ENCODE measurements around the gene ALDH16A1. TPM values are rescaled to one million over a fixed set of nuclear protein-coding genes. Genes with fewer than 3 reads are reported as not detected.

The ALDH16A1 gene
- total and polyA plus RNA-seq, 4 experiments from 2014 or later, result 28.4 to 40.1 (median 32.1) TPM

DNA sequence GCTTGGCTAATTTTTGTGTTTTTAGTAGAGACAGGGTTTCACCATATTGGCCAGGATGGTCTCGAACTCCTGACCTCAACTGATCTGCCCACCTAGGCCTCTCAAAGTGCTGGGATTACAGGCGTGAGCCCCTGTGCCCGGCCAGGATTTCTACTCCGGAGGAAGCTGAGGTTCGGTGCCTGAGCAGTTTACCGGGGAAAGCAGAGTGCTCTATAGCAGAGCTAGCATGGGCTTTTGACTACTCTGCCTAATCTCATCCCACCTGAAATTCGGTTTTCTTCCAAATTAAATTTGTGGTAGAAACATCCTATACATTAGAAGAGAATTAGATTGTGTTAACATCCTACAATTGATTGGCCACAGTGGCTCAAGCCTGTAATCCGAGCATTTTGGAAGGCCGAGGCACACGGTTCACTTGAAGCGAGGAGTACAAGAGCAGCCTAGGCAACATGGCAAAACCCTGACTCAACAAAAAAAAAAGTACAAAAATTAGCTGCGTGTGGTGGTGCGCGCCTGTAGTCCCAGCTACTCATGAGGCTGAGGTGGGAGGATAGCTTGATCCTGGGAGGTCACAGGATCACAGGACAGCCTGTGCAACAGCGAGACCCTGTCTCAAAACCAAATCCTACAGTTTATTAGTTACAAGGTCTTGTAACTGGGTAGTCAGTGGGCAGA is 36.0 kb downstream of the ALDH16A1 start:
- ChIA-PET POLR2A (ENCODE audit: partially characterized antibody) (interaction anchor here (0.6 to 4.5 kb wide), 18 partner anchors 12 to 187 kb away, joined by 3 to 79 read pairs (median 6); partner anchors contain the start of genes ALDH16A1, FLT3LG, NOSIP and PIH1D1), CTCF (ENCODE audit: partially characterized antibody) (interaction anchor here (0.5 to 2.9 kb wide), 8 partner anchors 10 to 151 kb away, joined by 3 to 11 read pairs (median 4); partner anchors contain the start of genes FLT3LG and RRAS)
- Mint-ChIP-seq H3K4me3 (peak overlapping the region; percentile 94 to 100 (median 98)), H3K4me1 (peaks cover 25 to 68% (median 47%) of the 10 kb centered on the region in 4 donors), H3K36me3 (peaks cover 57 to 74% of the 10 kb centered on the region in 2 donors), H3K27ac (peak overlapping the region; percentile 95 to 98 (median 98)), H3K9me3 (peaks cover 0 to 17% (median under 1%) of the 10 kb centered on the region in 8 donors), H3K27me3 (no peaks in the 10 kb centered on the region)
- Histone ChIP-seq H3K4me3 (ENCODE audit: low read length in 2 of 2) (peak overlapping the region; percentile 98 to 99), H3K9me3 (ENCODE audit: control insufficient read depth in 1 of 2, low read length in 2 of 2) (no peaks in the 10 kb centered on the region), H3K27me3 (ENCODE audit: insufficient read depth, low read length) (no peaks in the 10 kb centered on the region), H3K4me1 (ENCODE audit: insufficient read depth, low read length) (peaks cover 51% of the 10 kb centered on the region), H3K36me3 (ENCODE audit: insufficient read depth, low read length) (peaks cover 49% of the 10 kb centered on the region), H3K27ac (ENCODE audit: low read depth, low read length) (peak overlapping the region; percentile 85)
- intact Hi-C loops (cut with micrococcal nuclease), result no loop called here
- peak in 1 of 5 donors; percentile 31 for DNase-seq

DNA sequence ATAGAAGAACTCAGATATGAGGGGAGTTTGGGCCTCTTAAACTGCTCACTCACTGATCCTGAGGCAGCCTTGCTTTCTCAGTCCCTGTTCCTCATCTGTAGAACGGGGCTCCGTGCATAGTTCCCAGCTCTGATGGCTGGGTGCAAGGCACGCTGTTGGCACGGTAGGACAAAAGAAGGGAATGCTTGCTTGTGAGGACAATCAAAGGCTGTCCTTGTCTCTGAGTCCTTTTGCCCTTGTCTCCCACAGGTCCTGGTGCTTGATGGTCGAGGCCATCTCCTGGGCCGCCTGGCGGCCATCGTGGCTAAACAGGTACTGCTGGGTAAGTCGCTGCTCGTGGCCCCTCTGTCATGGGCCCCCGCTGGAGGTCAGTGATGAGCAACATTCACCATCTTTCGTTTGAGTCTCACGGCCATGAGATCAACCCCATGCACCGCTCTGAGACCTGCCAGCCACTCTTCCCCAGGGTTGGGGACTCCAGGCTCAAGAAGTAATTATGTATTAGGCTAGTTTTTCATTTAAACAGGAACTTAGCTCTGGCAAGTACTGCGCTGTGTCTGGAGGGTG is 36.7 kb downstream of the ALDH16A1 start:
- H3K36me3 ChIP-seq (ENCODE audit: insufficient read depth, low read length), result peaks cover 49% of the 10 kb centered on the region
- peak overlapping the region; percentile 94 to 100 (median 98) for H3K4me3 Mint-ChIP-seq
- POLR2A ChIA-PET (ENCODE audit: partially characterized antibody), result interaction anchor here (1.0 to 4.5 kb wide), 12 partner anchors 13 to 187 kb away, joined by 3 to 79 read pairs (median 11); partner anchors contain the start of genes ALDH16A1, FLT3LG, NOSIP and PIH1D1
- no peaks in the 10 kb centered on the region for H3K27me3 ChIP-seq (ENCODE audit: insufficient read depth, low read length)
- H3K27ac ChIP-seq (ENCODE audit: low read depth, low read length), result peak overlapping the region; percentile 85
- peaks cover 25 to 68% (median 48%) of the 10 kb centered on the region in 4 donors for H3K4me1 Mint-ChIP-seq
- H3K36me3 Mint-ChIP-seq, result peaks cover 57 to 70% of the 10 kb centered on the region in 2 donors
- H3K27ac Mint-ChIP-seq, result peak overlapping the region; percentile 95 to 98 (median 98)
- intact Hi-C loops (cut with micrococcal nuclease), result no loop called here
- peaks cover 0 to 17% (median under 1%) of the 10 kb centered on the region in 8 donors for H3K9me3 Mint-ChIP-seq
- peak overlapping the region; percentile 98 to 99 for H3K4me3 ChIP-seq (ENCODE audit: low read length in 2 of 2)
- peak in 3 of 5 donors; percentile 39 to 46 (median 44) for DNase-seq
- peaks cover 55% of the 10 kb centered on the region for H3K4me1 ChIP-seq (ENCODE audit: insufficient read depth, low read length)
- no peaks in the 10 kb centered on the region for H3K9me3 ChIP-seq (ENCODE audit: control insufficient read depth in 1 of 2, low read length in 2 of 2)
- CTCF ChIA-PET (ENCODE audit: partially characterized antibody), result interaction anchor here (0.5 to 2.9 kb wide), 6 partner anchors 11 to 151 kb away, joined by 3 to 11 read pairs (median 4); partner anchors contain the start of gene RRAS
- no peaks in the 10 kb centered on the region for H3K27me3 Mint-ChIP-seq

DNA sequence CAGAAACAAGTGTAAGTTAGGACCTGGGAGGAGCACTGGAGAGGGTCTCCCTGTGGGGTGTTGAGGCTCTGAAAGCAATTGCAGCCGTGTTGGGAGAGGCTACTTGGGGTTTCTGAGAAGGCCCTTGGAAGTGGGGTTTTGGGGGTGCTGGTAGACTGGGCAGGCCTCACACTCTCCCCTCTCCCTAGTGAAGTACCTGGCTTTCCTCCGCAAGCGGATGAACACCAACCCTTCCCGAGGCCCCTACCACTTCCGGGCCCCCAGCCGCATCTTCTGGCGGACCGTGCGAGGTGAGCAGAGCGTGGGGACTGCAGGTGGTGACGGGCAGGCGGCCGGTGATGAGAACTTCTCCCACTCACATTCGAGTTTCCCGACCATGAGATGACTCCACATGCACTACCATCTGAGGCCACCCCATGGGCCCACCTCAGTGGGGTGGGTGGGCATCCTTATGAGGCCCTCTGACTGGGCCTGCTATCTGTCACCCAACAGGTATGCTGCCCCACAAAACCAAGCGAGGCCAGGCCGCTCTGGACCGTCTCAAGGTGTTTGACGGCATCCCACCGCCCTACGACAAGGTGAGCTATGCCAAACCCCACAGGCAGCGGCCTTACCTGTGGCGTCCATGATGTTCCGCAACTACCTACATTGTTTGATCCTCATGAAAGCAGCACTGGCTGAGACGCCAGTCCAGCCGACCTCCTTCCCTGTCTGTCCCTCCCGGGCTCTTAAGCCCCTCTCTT is 37.4 kb downstream of the ALDH16A1 start:
- Mint-ChIP-seq H3K9me3 (peaks cover 0 to 17% (median under 1%) of the 10 kb centered on the region in 8 donors), H3K4me1 (peaks cover 27 to 73% (median 51%) of the 10 kb centered on the region in 4 donors), H3K4me3 (peak overlapping the region; percentile 94 to 100 (median 98)), H3K27ac (peak overlapping the region; percentile 95 to 98 (median 98)), H3K36me3 (peaks cover 56 to 69% of the 10 kb centered on the region in 2 donors), H3K27me3 (no peaks in the 10 kb centered on the region)
- H3K27ac ChIP-seq (ENCODE audit: low read depth, low read length), result peak overlapping the region; percentile 85
- peaks cover 49% of the 10 kb centered on the region for H3K36me3 ChIP-seq (ENCODE audit: insufficient read depth, low read length)
- H3K4me1 ChIP-seq (ENCODE audit: insufficient read depth, low read length), result peaks cover 60% of the 10 kb centered on the region
- no peaks in the 10 kb centered on the region for H3K27me3 ChIP-seq (ENCODE audit: insufficient read depth, low read length)
- intact Hi-C loops (cut with micrococcal nuclease), result no loop called here
- no peaks in the 10 kb centered on the region for H3K9me3 ChIP-seq (ENCODE audit: control insufficient read depth in 1 of 2, low read length in 2 of 2)
- CTCF ChIA-PET (ENCODE audit: partially characterized antibody), result interaction anchor here (2.9 kb wide), 1 partner anchor 21 kb away, joined by 11 read pairs; no protein-coding TSS in a partner anchor
- POLR2A ChIA-PET (ENCODE audit: partially characterized antibody), result interaction anchor here (0.7 to 3.6 kb wide), 9 partner anchors 12 to 186 kb away, joined by 3 to 31 read pairs (median 8); partner anchors contain the start of genes FLT3LG, PIH1D1 and PRMT1
- peak overlapping the region in 1 of 2 donors; percentile 98 for H3K4me3 ChIP-seq (ENCODE audit: low read length in 2 of 2)
- no peak for DNase-seq

DNA sequence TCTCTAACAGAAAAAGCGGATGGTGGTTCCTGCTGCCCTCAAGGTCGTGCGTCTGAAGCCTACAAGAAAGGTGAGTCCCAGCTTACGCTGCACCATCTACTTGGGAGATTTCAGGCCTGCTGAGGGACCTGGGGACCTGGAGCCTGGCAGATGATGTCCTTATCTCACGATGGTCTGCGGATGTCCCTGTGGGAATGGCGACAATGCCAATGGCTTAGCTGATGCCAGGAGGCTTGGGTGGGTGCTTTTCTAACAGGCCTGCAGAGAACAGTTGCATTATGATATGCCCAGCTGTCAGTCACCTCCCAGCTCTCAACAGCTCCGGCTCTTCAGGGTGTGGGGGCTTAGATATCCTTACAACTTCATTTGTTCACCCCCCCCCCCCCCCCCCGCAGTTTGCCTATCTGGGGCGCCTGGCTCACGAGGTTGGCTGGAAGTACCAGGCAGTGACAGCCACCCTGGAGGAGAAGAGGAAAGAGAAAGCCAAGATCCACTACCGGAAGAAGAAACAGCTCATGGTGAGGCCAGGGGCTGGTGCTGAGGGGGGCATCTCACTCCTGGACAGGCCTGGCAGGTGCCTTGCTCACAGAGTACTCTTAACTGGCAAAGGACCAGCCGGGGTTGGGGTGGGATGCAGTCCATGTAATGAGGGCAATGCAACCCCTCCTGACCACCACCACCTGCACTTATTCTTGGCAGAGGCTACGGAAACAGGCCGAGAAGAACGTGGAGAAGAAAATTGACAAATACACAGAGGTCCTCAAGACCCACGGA is 38.2 kb downstream of the ALDH16A1 start:
- peaks cover 44% of the 10 kb centered on the region for H3K36me3 ChIP-seq (ENCODE audit: insufficient read depth, low read length)
- H3K4me3 Mint-ChIP-seq, result peak overlapping the region in 6 of 8 donors; percentile 20 to 98 (median 58)
- no peak for DNase-seq
- ChIA-PET POLR2A (ENCODE audit: partially characterized antibody) (interaction anchor here (0.5 to 2.9 kb wide), 11 partner anchors 13 to 494 kb away, joined by 3 to 31 read pairs (median 3); partner anchors contain the start of genes FLT3LG and PIH1D1), CTCF (ENCODE audit: partially characterized antibody) (interaction anchor here (0.7 kb wide), 1 partner anchor 18 kb away, joined by 4 read pairs; no protein-coding TSS in a partner anchor)
- peak overlapping the region; percentile 85 for H3K27ac ChIP-seq (ENCODE audit: low read depth, low read length)
- peaks cover 30 to 81% (median 53%) of the 10 kb centered on the region in 4 donors for H3K4me1 Mint-ChIP-seq
- no peaks in the 10 kb centered on the region for H3K9me3 ChIP-seq (ENCODE audit: control insufficient read depth in 1 of 2, low read length in 2 of 2)
- no peaks in the 10 kb centered on the region for H3K27me3 Mint-ChIP-seq
- H3K27me3 ChIP-seq (ENCODE audit: insufficient read depth, low read length), result no peaks in the 10 kb centered on the region
- intact Hi-C loops (cut with micrococcal nuclease), result no loop called here
- peaks cover 51 to 67% of the 10 kb centered on the region in 2 donors for H3K36me3 Mint-ChIP-seq
- no peak overlapping the region for H3K4me3 ChIP-seq (ENCODE audit: low read length in 2 of 2)
- peaks cover 0 to 24% (median under 1%) of the 10 kb centered on the region in 8 donors for H3K9me3 Mint-ChIP-seq
- peak overlapping the region in 6 of 7 donors; percentile 61 to 98 (median 96) for H3K27ac Mint-ChIP-seq
- H3K4me1 ChIP-seq (ENCODE audit: insufficient read depth, low read length), result peaks cover 60% of the 10 kb centered on the region

DNA sequence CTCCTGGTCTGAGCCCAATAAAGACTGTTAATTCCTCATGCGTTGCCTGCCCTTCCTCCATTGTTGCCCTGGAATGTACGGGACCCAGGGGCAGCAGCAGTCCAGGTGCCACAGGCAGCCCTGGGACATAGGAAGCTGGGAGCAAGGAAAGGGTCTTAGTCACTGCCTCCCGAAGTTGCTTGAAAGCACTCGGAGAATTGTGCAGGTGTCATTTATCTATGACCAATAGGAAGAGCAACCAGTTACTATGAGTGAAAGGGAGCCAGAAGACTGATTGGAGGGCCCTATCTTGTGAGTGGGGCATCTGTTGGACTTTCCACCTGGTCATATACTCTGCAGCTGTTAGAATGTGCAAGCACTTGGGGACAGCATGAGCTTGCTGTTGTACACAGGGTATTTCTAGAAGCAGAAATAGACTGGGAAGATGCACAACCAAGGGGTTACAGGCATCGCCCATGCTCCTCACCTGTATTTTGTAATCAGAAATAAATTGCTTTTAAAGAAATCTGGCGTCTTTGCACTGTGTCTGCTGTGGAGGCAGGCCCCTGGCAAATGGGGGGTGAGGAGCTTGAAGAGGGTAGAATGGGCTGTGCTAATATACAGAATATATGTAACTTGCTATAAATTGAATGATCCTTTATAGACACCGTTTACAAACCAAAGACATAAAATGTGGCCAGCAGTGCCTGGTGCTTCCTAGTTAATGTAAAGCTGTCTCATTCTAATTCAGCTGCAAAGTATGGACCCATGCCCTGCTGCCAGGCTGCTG is 39.0 kb downstream of the ALDH16A1 start:
- Mint-ChIP-seq H3K36me3 (peaks cover 50 to 72% of the 10 kb centered on the region in 2 donors), H3K9me3 (peaks cover 0 to 26% (median under 1%) of the 10 kb centered on the region in 8 donors), H3K4me3 (peak overlapping the region in 4 of 8 donors; percentile 1 to 90 (median 48)), H3K4me1 (peaks cover 30 to 84% (median 51%) of the 10 kb centered on the region in 4 donors), H3K27ac (peak overlapping the region; percentile 83 to 97 (median 93)), H3K27me3 (no peaks in the 10 kb centered on the region)
- Histone ChIP-seq H3K4me3 (ENCODE audit: low read length in 2 of 2) (no peak overlapping the region), H3K9me3 (ENCODE audit: control insufficient read depth in 1 of 2, low read length in 2 of 2) (no peaks in the 10 kb centered on the region), H3K27ac (ENCODE audit: low read depth, low read length) (no peak overlapping the region), H3K36me3 (ENCODE audit: insufficient read depth, low read length) (peaks cover 44% of the 10 kb centered on the region), H3K4me1 (ENCODE audit: insufficient read depth, low read length) (peaks cover 60% of the 10 kb centered on the region), H3K27me3 (ENCODE audit: insufficient read depth, low read length) (no peaks in the 10 kb centered on the region)
- POLR2A ChIA-PET (ENCODE audit: partially characterized antibody), result interaction anchor here (0.7 to 2.9 kb wide), 22 partner anchors 9 to 185 kb away, joined by 3 to 31 read pairs (median 5); partner anchors contain the start of genes ALDH16A1, FLT3LG, PIH1D1 and PRMT1
- intact Hi-C loops (cut with micrococcal nuclease), result no loop called here
- DNase-seq, result no peak
- CTCF ChIA-PET (ENCODE audit: partially characterized antibody), result interaction anchor here (0.9 to 1.4 kb wide), 3 partner anchors 11 to 101 kb away, joined by 3 to 6 read pairs (median 3); no protein-coding TSS in a partner anchor

All from CD4-positive, alpha-beta memory T cell (primary cell).